Panc1 (cell line): ENCODE measurements around the gene IL37. TPM values are rescaled to one million over a fixed set of nuclear protein-coding genes. Genes with fewer than 3 reads are reported as not detected.

Experiments
- ATAC-seq: fragments of 200-7000 bp; cut with Tn5 transposase; 2 replicates; pipeline ENCODE4 v1.9.1; 2020; ENCODE audit warnings: mild to moderate bottlenecking, moderate library complexity
- BruUV-seq: library from RNA; stranded (reverse); fragments of 400-500 nt; replicated peaks from 2 replicates; lab custom pipeline; 2021; lab: Mats Ljungman, UMichigan
- CTCF ChIA-PET: fragments of 300-600 bp; sonication (Branson Sonifier 250); formaldehyde crosslinking; loops from one replicate; lab custom pipeline; 2022; ENCODE audit warnings: antibody characterized with exemption; lab: Charles Lee
- POLR2A ChIA-PET: fragments of 300-600 bp; sonication (Branson Sonifier 250); formaldehyde crosslinking; loops from one replicate; lab custom pipeline; 2022; ENCODE audit warnings: antibody characterized with exemption; lab: Charles Lee
- DNase-seq: peaks from one replicate; pipeline ENCODE4 v3.0.0-alpha.2; 2010; ENCODE audit warnings: low read depth, low spot score
- H3K27ac ChIP-seq: 2 replicates; pipeline ENCODE4 v1.5.1; 2011; ENCODE audit warnings: mild to moderate bottlenecking, low read length, inconsistent platforms
- H3K27me3 ChIP-seq: fragments of 200-500 bp; sonication (Bioruptor generic); 2 replicates; pipeline ENCODE4 v1.6.0; 2014; ENCODE audit warnings: low read length, inconsistent platforms; ENCODE audit not compliant: control insufficient read depth, insufficient read depth
- H3K36me3 ChIP-seq: fragments of 200-500 bp; sonication (Bioruptor generic); 2 replicates; pipeline ENCODE4 v1.5.1; 2014; ENCODE audit warnings: inconsistent platforms, mild to moderate bottlenecking, low read length, moderate library complexity; ENCODE audit not compliant: control insufficient read depth, insufficient read depth
- H3K4me1 ChIP-seq: 2 replicates; pipeline ENCODE4 v1.5.1; 2011; ENCODE audit warnings: inconsistent platforms, mild to moderate bottlenecking, low read length, moderate library complexity; ENCODE audit not compliant: control insufficient read depth, insufficient read depth
- H3K4me3 ChIP-seq, 2 experiments: 2 replicates each; pipeline ENCODE4 v1.5.1; 2011 to 2012; ENCODE audit warnings: low read depth in 2 of 2, low read length in 2 of 2, mild to moderate bottlenecking in 2 of 2, inconsistent platforms in 1 of 2, moderate library complexity in 1 of 2
- H3K9me3 ChIP-seq: fragments of 200-500 bp; sonication (Bioruptor generic); 2 replicates; pipeline ENCODE4 v1.5.1; 2014; ENCODE audit warnings: low read depth, mild to moderate bottlenecking, inconsistent platforms, low read length, moderate library complexity; ENCODE audit not compliant: control insufficient read depth, insufficient read depth
- CTCF ChIP-seq: fragments of 450-650 bp; IDR thresholded peaks from 2 replicates; pipeline ENCODE4 v1.5.1; 2017; ENCODE audit warnings: mild to moderate bottlenecking
- POLR2AphosphoS5 ChIP-seq: IDR thresholded peaks from 2 replicates; pipeline ENCODE4 v1.6.1; 2012; ENCODE audit warnings: mild to moderate bottlenecking, low read depth, low read length, moderate library complexity
- REST ChIP-seq, 2 experiments: IDR thresholded peaks; 2 replicates each; pipeline ENCODE4 v1.6.1; 2011 to 2012; ENCODE audit warnings: low read depth in 2 of 2, control low read depth in 1 of 2, low read length in 1 of 2, mild to moderate bottlenecking in 1 of 2, moderate library complexity in 1 of 2; ENCODE audit not compliant: insufficient read depth in 1 of 2
- SIN3A ChIP-seq: IDR thresholded peaks from 2 replicates; pipeline ENCODE4 v1.6.1; 2012; ENCODE audit warnings: low read depth, mild to moderate bottlenecking, low read length, moderate library complexity, borderline replicate concordance; ENCODE audit not compliant: insufficient read depth
- TCF7L2 ChIP-seq: IDR thresholded peaks from 2 replicates; pipeline ENCODE4 v1.6.1; 2011; ENCODE audit warnings: mild to moderate bottlenecking, low read depth, low read length, inconsistent platforms
- in situ Hi-C: cut with HindIII; loops from 2 replicates; pipeline ENCODE4 v1.10.0; 2016; ENCODE audit warnings: low sequenced_read_pairs, low pct_unique_long_range_greater_than_20kb
- intact Hi-C: fragments of 100-400 bp; cut with micrococcal nuclease; formaldehyde crosslinking; loops from one replicate; pipeline ENCODE4 v1.10.0; 2022; ENCODE audit not compliant: unreplicated experiment
- total RNA-seq: library from RNA; stranded (reverse); gene quantifications from one replicate; pipeline ENCODE4 v1.2.1, GENCODE V29; 2021; ENCODE audit not compliant: unreplicated experiment

The IL37 gene
- total RNA-seq, 1 experiment from 2014 or later: not detected

GRCh38 chr2:112926707-112927106 is 15.7 kb downstream of the IL37 start:
- H3K36me3 ChIP-seq: no peaks in the 10 kb centered on the region
- POLR2A ChIA-PET: no interaction called here
- DNase-seq (no peak), ATAC-seq (no peak)
- TF ChIP-seq TCF7L2: no peak
- no peak for TF ChIP-seq CTCF
- no peak for TF ChIP-seq SIN3A
- TF ChIP-seq REST (IDR thresholded peaks at IDR 0.05; ENCODE audit: insufficient read depth in 1 of 2, low read depth in 2 of 2, low read length in 1 of 2): no peak
- no TSS peak for BruUV-seq
- H3K4me3 ChIP-seq: no peak overlapping the region
- intact Hi-C loops (no loop called here), in situ Hi-C loops (no loop called here)
- peaks cover 3% of the 10 kb centered on the region; the same call in 1 of the 2 replicates for H3K27me3 ChIP-seq
- no peak overlapping the region for H3K27ac ChIP-seq
- CTCF ChIA-PET: no interaction called here
- no peaks in the 10 kb centered on the region for H3K9me3 ChIP-seq
- no peaks in the 10 kb centered on the region for H3K4me1 ChIP-seq

GRCh38 chr2:112927745-112928144 is 16.8 kb downstream of the IL37 start:
- Histone ChIP-seq H3K27ac (no peak overlapping the region), H3K4me3 (no peak overlapping the region), H3K4me1 (no peaks in the 10 kb centered on the region), H3K36me3 (no peaks in the 10 kb centered on the region), H3K9me3 (no peaks in the 10 kb centered on the region), H3K27me3 (peaks cover 5% of the 10 kb centered on the region; the same call in 1 of the 2 replicates)
- CTCF ChIA-PET: no interaction called here
- no TSS peak for BruUV-seq
- ATAC-seq: no peak
- in situ Hi-C loops: no loop called here
- POLR2A ChIA-PET: no interaction called here
- DNase-seq: no peak
- intact Hi-C loops: no loop called here
- TF ChIP-seq POLR2AphosphoS5: no peak
- no peak for TF ChIP-seq CTCF
- no peak for TF ChIP-seq TCF7L2
- TF ChIP-seq REST (IDR thresholded peaks at IDR 0.05; ENCODE audit: insufficient read depth in 1 of 2, low read depth in 2 of 2, low read length in 1 of 2): no peak
- TF ChIP-seq SIN3A: no peak
